ENCODE measurements around the gene C7orf33. TPM values are rescaled to one million over a fixed set of nuclear protein-coding genes. Genes with fewer than 3 reads are reported as not detected.

The C7orf33 gene
- polyA plus RNA-seq, 3 donors = 0.05 TPM; not detected in 2

DNA sequence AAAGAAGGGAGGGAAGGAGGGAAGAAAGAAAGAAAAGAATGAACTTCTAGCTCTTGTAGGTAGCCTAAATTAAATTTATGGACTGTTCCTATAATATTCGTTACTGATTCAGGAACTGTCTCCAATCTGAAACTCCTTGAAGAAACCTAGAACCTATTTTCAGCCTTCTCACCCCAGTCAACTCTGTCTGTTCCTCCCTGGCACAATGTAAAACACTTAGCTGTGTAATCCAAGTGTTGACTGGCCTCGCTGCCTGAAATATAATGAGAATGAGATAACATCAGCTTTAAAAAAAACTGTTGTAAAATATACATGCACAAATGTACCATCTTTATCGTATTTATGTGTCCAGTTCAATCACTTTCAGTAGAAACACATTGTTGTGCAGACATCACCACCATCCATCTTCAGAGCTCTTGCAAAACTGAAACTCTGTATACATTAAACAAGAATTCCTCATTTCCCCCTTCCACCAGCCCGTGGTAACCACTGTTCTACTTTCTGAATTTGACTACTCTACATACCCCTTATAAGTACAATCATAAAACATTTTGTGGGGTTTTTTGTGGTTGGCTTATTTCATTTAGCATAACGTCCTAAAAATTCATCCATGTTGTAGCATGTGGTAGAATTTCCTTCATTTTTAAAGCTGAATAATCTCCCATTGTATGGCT is 6.3 kb upstream of the C7orf33 start:
- no peak overlapping the region for H3K9ac ChIP-seq (ENCODE audit: insufficient read depth, low read length, poor library complexity, severe bottlenecking)

DNA sequence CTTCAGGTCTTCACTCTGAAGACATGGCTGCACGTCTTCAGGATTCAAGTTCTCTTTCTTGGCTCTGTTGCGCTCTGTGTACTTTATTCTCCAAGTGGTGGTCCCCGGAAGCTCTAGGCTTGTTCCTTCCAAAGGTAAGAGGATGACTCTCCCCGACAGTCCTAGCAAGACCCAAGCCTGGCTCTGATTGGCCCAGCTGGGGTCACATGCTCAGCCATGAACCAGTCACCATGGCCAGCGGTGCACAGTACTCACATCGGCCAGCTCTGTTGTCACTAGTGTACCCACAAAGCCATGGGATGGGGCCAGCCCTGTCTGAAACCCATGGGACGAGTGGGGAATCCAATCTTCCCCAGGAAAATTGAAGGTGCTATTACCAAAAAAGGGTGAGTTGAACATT is 5.2 kb upstream of the C7orf33 start:
- peak overlapping the region in 3 of 7 donors; percentile 3 to 78 (median 68) for H3K27ac Mint-ChIP-seq
- no peaks in the 10 kb centered on the region for H4K20me1 ChIP-seq (ENCODE audit: insufficient read depth, low read length)
- peaks cover 45 to 46% of the 10 kb centered on the region in 2 donors for H3K4me1 ChIP-seq (ENCODE audit: control insufficient read depth in 1 of 2, insufficient read depth in 2 of 2, low read length in 2 of 2)
- H3K9ac ChIP-seq (ENCODE audit: insufficient read depth, low read length, poor library complexity, severe bottlenecking) = no peak overlapping the region
- intact Hi-C loops (cut with micrococcal nuclease) = no loop called here
- no peaks in the 10 kb centered on the region for H3K36me3 ChIP-seq (replicated peaks in 1 of 2; ENCODE audit: control insufficient read depth in 1 of 2, insufficient read depth in 2 of 2, low read length in 2 of 2)
- H3K4me3 Mint-ChIP-seq = no peak overlapping the region
- peaks cover 55% of the 10 kb centered on the region for H3K4me1 Mint-ChIP-seq
- no peaks in the 10 kb centered on the region for H3K36me3 Mint-ChIP-seq
- peaks cover 0 to 2% (median under 1%) of the 10 kb centered on the region in 3 donors for H3K27me3 Mint-ChIP-seq (ENCODE audit: low read depth in 3 of 3)
- no peak overlapping the region for H2AFZ ChIP-seq (ENCODE audit: insufficient read depth, low read depth, low read length, poor library complexity, severe bottlenecking)
- 99% methylated on average over 7 of the region's 7 CpGs for WGBS (ENCODE audit: insufficient coverage)
- H3K9me3 ChIP-seq (replicated peaks in 1 of 2; ENCODE audit: control insufficient read depth in 1 of 2, insufficient read depth in 1 of 2, low read length in 2 of 2) = no peaks in the 10 kb centered on the region
- peaks cover 0 to 3% (median 0%) of the 10 kb centered on the region in 7 donors for H3K9me3 Mint-ChIP-seq
- no peak overlapping the region for H3K4me3 ChIP-seq (replicated peaks in 1 of 3; ENCODE audit: low read depth in 2 of 3, low read length in 3 of 3)
- no peaks in the 10 kb centered on the region for H3K27me3 ChIP-seq (ENCODE audit: control insufficient read depth in 2 of 2, insufficient read depth in 2 of 2, low read length in 2 of 2)
- DNase-seq = no peak
- H3K79me2 ChIP-seq (ENCODE audit: insufficient read depth, low read length) = no peaks in the 10 kb centered on the region
- no peak overlapping the region for H3K4me2 ChIP-seq (replicated peaks; ENCODE audit: extremely low read depth, low read length, poor library complexity, severe bottlenecking)
- H3K27ac ChIP-seq (ENCODE audit: low read depth in 1 of 2, low read length in 2 of 2) = no peak overlapping the region
- TF ChIP-seq CTCF (IDR thresholded peaks at IDR 0.05) = no peak

More for the DNA sequence above, 6.3 kb upstream of the C7orf33 start:
- intact Hi-C loops (cut with micrococcal nuclease) = no loop called here
- H3K4me2 ChIP-seq (replicated peaks; ENCODE audit: extremely low read depth, low read length, poor library complexity, severe bottlenecking) = peak overlapping the region; percentile 61
- Mint-ChIP-seq H3K4me1 (peaks cover 55% of the 10 kb centered on the region), H3K9me3 (peaks cover 0 to 3% (median 0%) of the 10 kb centered on the region in 7 donors), H3K36me3 (no peaks in the 10 kb centered on the region), H3K27me3 (ENCODE audit: low read depth in 3 of 3) (peaks cover 0 to 2% (median 0%) of the 10 kb centered on the region in 3 donors), H3K4me3 (peak overlapping the region; percentile 53 to 81), H3K27ac (peak overlapping the region in 6 of 7 donors; percentile 63 to 90 (median 82))
- no peaks in the 10 kb centered on the region for H3K27me3 ChIP-seq (ENCODE audit: control insufficient read depth in 2 of 2, insufficient read depth in 2 of 2, low read length in 2 of 2)
- H3K9me3 ChIP-seq (replicated peaks in 1 of 2; ENCODE audit: control insufficient read depth in 1 of 2, insufficient read depth in 1 of 2, low read length in 2 of 2) = no peaks in the 10 kb centered on the region
- H2AFZ ChIP-seq (ENCODE audit: insufficient read depth, low read depth, low read length, poor library complexity, severe bottlenecking) = peak overlapping the region; percentile 47
- H3K4me3 ChIP-seq (replicated peaks in 1 of 3; ENCODE audit: low read depth in 2 of 3, low read length in 3 of 3) = peak overlapping the region in 1 of 3 experiments; percentile 37
- 0% methylated on average over 1 of the region's 5 CpGs for WGBS (ENCODE audit: insufficient coverage)
- H3K4me1 ChIP-seq (ENCODE audit: control insufficient read depth in 1 of 2, insufficient read depth in 2 of 2, low read length in 2 of 2) = peaks cover 47 to 48% of the 10 kb centered on the region in 2 donors
- TF ChIP-seq CTCF (IDR thresholded peaks at IDR 0.05) = no peak
- H4K20me1 ChIP-seq (ENCODE audit: insufficient read depth, low read length) = no peaks in the 10 kb centered on the region
- DNase-seq = peak in 2 of 3 donors; percentile 20 to 23
- H3K27ac ChIP-seq (ENCODE audit: low read depth in 1 of 2, low read length in 2 of 2) = peak overlapping the region; percentile 10 to 28
- no peaks in the 10 kb centered on the region for H3K79me2 ChIP-seq (ENCODE audit: insufficient read depth, low read length)
- H3K36me3 ChIP-seq (replicated peaks in 1 of 2; ENCODE audit: control insufficient read depth in 1 of 2, insufficient read depth in 2 of 2, low read length in 2 of 2) = no peaks in the 10 kb centered on the region

Data from CD14-positive monocyte (primary cell).